H9 (cell line): Measurements from ENCODE around the gene SPATA16. TPM values are rescaled to one million over a fixed set of nuclear protein-coding genes. Genes with fewer than 3 reads are reported as not detected.

ENCODE experiments used
- DNase-seq: peaks from one replicate; pipeline ENCODE4 v3.0.0-alpha.2; 2017
- H2AFZ ChIP-seq: one replicate; pipeline ENCODE4 v1.6.1; 2013; ENCODE audit warnings: mild to moderate bottlenecking, low read length, control low read depth, moderate library complexity
- H2AK5ac ChIP-seq: 2 replicates; pipeline ENCODE4 v1.6.1; 2013; ENCODE audit warnings: low read length, control low read depth, mixed read lengths; ENCODE audit not compliant: insufficient read length
- H2BK120ac ChIP-seq: one replicate; pipeline ENCODE4 v1.6.1; 2013; ENCODE audit warnings: low read depth, mild to moderate bottlenecking, low read length, control low read depth, inconsistent platforms; ENCODE audit not compliant: poor library complexity, severe bottlenecking
- H2BK12ac ChIP-seq: 2 replicates; pipeline ENCODE4 v1.6.1; 2013; ENCODE audit warnings: low read length, control low read depth, mixed read lengths, low read depth; ENCODE audit not compliant: insufficient read length
- H2BK15ac ChIP-seq: 2 replicates; pipeline ENCODE4 v1.6.1; 2013; ENCODE audit warnings: low read depth, low read length, control low read depth
- H2BK20ac ChIP-seq: one replicate; pipeline ENCODE4 v1.6.1; 2013; ENCODE audit warnings: low read depth, mild to moderate bottlenecking, low read length, control low read depth, inconsistent platforms; ENCODE audit not compliant: poor library complexity, severe bottlenecking
- H2BK5ac ChIP-seq: 2 replicates; pipeline ENCODE4 v1.6.1; 2013; ENCODE audit warnings: low read length, control low read depth, mixed read lengths; ENCODE audit not compliant: insufficient read length
- H3K14ac ChIP-seq: 2 replicates; pipeline ENCODE4 v1.6.1; 2013; ENCODE audit warnings: low read length, control low read depth; ENCODE audit not compliant: insufficient read depth
- H3K18ac ChIP-seq: 2 replicates; pipeline ENCODE4 v1.6.1; 2013; ENCODE audit warnings: low read depth, mild to moderate bottlenecking, mixed read lengths, low read length, control low read depth; ENCODE audit not compliant: insufficient read length
- H3K23ac ChIP-seq: 2 replicates; pipeline ENCODE4 v1.6.1; 2013; ENCODE audit warnings: low read length, control low read depth, mixed read lengths, low read depth; ENCODE audit not compliant: insufficient read length
- H3K23me2 ChIP-seq: 2 replicates; pipeline ENCODE4 v1.6.1; 2013; ENCODE audit warnings: low read depth, mild to moderate bottlenecking, mixed read lengths, low read length, control low read depth; ENCODE audit not compliant: insufficient read length, poor library complexity, severe bottlenecking
- H3K27ac ChIP-seq: 2 replicates; pipeline ENCODE4 v1.5.1; 2013; ENCODE audit warnings: low read length, control low read depth, mixed read lengths, low read depth; ENCODE audit not compliant: insufficient read length
- H3K27me3 ChIP-seq: 2 replicates; pipeline ENCODE4 v1.6.1; 2013; ENCODE audit warnings: low read length, control low read depth, inconsistent platforms; ENCODE audit not compliant: insufficient read depth
- H3K4ac ChIP-seq: 2 replicates; pipeline ENCODE4 v1.6.1; 2013; ENCODE audit warnings: low read depth, mild to moderate bottlenecking, control low read depth, inconsistent platforms, low read length, moderate library complexity
- H3K4me1 ChIP-seq: 2 replicates; pipeline ENCODE4 v1.6.1; 2013; ENCODE audit warnings: low read length, control low read depth, inconsistent platforms; ENCODE audit not compliant: insufficient read depth
- H3K4me2 ChIP-seq: 2 replicates; pipeline ENCODE4 v1.6.1; 2013; ENCODE audit warnings: low read length, control low read depth, mixed read lengths; ENCODE audit not compliant: insufficient read length, insufficient read depth
- H3K56ac ChIP-seq: 2 replicates; pipeline ENCODE4 v1.6.1; 2013; ENCODE audit warnings: low read depth, mild to moderate bottlenecking, mixed read lengths, low read length, control low read depth; ENCODE audit not compliant: insufficient read length
- H3K79me1 ChIP-seq: 2 replicates; pipeline ENCODE4 v1.6.1; 2013; ENCODE audit warnings: low read depth, mild to moderate bottlenecking, moderate library complexity, low read length, control low read depth, inconsistent platforms; ENCODE audit not compliant: insufficient read depth, poor library complexity, severe bottlenecking
- H3K79me2 ChIP-seq: 2 replicates; pipeline ENCODE4 v1.6.1; 2013; ENCODE audit warnings: low read length, control low read depth, inconsistent platforms; ENCODE audit not compliant: insufficient read depth
- H3K9ac ChIP-seq: 2 replicates; pipeline ENCODE4 v1.6.1; 2013; ENCODE audit warnings: low read length, control low read depth, mixed read lengths; ENCODE audit not compliant: insufficient read length; ENCODE audit errors: extremely low read depth
- H3K9me3 ChIP-seq: one replicate; pipeline ENCODE4 v1.6.1; 2013; ENCODE audit warnings: low read depth, low read length, inconsistent platforms; ENCODE audit not compliant: control insufficient read depth
- H3T11ph ChIP-seq: one replicate; pipeline ENCODE4 v1.6.1; 2013; ENCODE audit warnings: mild to moderate bottlenecking, low read length, control low read depth, inconsistent platforms
- H4K20me1 ChIP-seq: one replicate; pipeline ENCODE4 v1.6.1; 2013; ENCODE audit not compliant: control insufficient read depth, insufficient read length, insufficient read depth
- H4K5ac ChIP-seq: 2 replicates; pipeline ENCODE4 v1.6.1; 2013; ENCODE audit warnings: low read depth, mild to moderate bottlenecking, mixed read lengths, low read length, control low read depth; ENCODE audit not compliant: insufficient read length
- H4K8ac ChIP-seq: replicated peaks from 2 replicates; pipeline ENCODE4 v1.6.1; 2013; ENCODE audit warnings: low read length, control low read depth, mixed read lengths, low read depth; ENCODE audit not compliant: insufficient read length
- H4K91ac ChIP-seq: 2 replicates; pipeline ENCODE4 v1.6.1; 2013; ENCODE audit warnings: low read depth, mild to moderate bottlenecking, moderate library complexity, mixed read lengths, low read length, control low read depth; ENCODE audit not compliant: insufficient read length
- H3K27ac Mint-ChIP-seq, 3 experiments: 2 replicates in 2 of 3; 3 replicates in 1 of 3; pipeline ENCODE4 v1.8.0; 2020 to 2021; ENCODE audit warnings: mixed read lengths in 3 of 3, mild to moderate bottlenecking in 1 of 3, moderate library complexity in 1 of 3
- H3K27me3 Mint-ChIP-seq: 2 replicates; pipeline ENCODE4 v1.8.0; 2021; ENCODE audit warnings: low read depth, mild to moderate bottlenecking, moderate library complexity, mixed read lengths
- H3K36me3 Mint-ChIP-seq, 3 experiments: 2 replicates in 2 of 3; 3 replicates in 1 of 3; pipeline ENCODE4 v1.8.0; 2020 to 2021; ENCODE audit warnings: low read depth in 3 of 3, mixed read lengths in 3 of 3; ENCODE audit not compliant: insufficient read depth in 1 of 3
- H3K4me1 Mint-ChIP-seq, 2 experiments: 2 replicates each; pipeline ENCODE4 v1.8.0; 2020; ENCODE audit warnings: mixed read lengths in 2 of 2
- H3K4me3 Mint-ChIP-seq, 2 experiments: 2 replicates in 1 of 2; 3 replicates in 1 of 2; pipeline ENCODE4 v1.8.0; 2020 to 2021; ENCODE audit warnings: mild to moderate bottlenecking in 2 of 2, mixed read lengths in 2 of 2, moderate library complexity in 1 of 2
- H3K9me3 Mint-ChIP-seq, 2 experiments: 2 replicates in 1 of 2; 3 replicates in 1 of 2; pipeline ENCODE4 v1.8.0; 2020; ENCODE audit warnings: mild to moderate bottlenecking in 2 of 2, mixed read lengths in 2 of 2, moderate library complexity in 1 of 2
- CTCF ChIP-seq: fragments of 200-600 bp; sonication (generic); conservative IDR thresholded peaks from 3 replicates; pipeline ENCODE4 v1.8.0; 2021; ENCODE audit warnings: antibody characterized with exemption, mild to moderate bottlenecking
- WGBS: extraction: QIAGEN DNeasy Blood & Tissue Kit; methylation state at CpG from one replicate; pipeline ENCODE4 v1.1.7; 2013; ENCODE audit warnings: missing lambda C conversion rate, low lambda C conversion rate, mixed read lengths; ENCODE audit not compliant: insufficient read length; ENCODE audit errors: extremely low coverage; 5-methylcytosine and 5-hydroxymethylcytosine counted together
- total RNA-seq: library from RNA; stranded (reverse); gene quantifications from 2 replicates; pipeline ENCODE4 v1.2.1, GENCODE V29; 2021

Gene SPATA16
- total RNA-seq, 1 experiment from 2014 or later, result not detected

- H3K9me3 ChIP-seq, result no peaks in the 10 kb centered on the region
- no peak overlapping the region for H3K9ac ChIP-seq
- no peak overlapping the region for H2BK12ac ChIP-seq
- H2BK15ac ChIP-seq, result no peak overlapping the region
- no peak overlapping the region for H2BK120ac ChIP-seq
- no peaks in the 10 kb centered on the region for H3K23me2 ChIP-seq
- H3K4me1 ChIP-seq, result no peaks in the 10 kb centered on the region
- H3K23ac ChIP-seq, result no peak overlapping the region
- no peaks in the 10 kb centered on the region for H3K27me3 Mint-ChIP-seq
- no peak overlapping the region for H2AFZ ChIP-seq
- H3K4me2 ChIP-seq, result no peak overlapping the region
- no peak overlapping the region for H4K5ac ChIP-seq
- no peak for DNase-seq
- H2BK5ac ChIP-seq, result no peak overlapping the region
- H2BK20ac ChIP-seq, result no peak overlapping the region
- no peaks in the 10 kb centered on the region for H3K79me1 ChIP-seq
- no peaks in the 10 kb centered on the region for H3K27me3 ChIP-seq
- H3K9me3 Mint-ChIP-seq, result peaks cover 0 to 6% of the 10 kb centered on the region in 2 experiments; a peak in 2 of 5 replicates
- H3K56ac ChIP-seq, result no peak overlapping the region
- no peak overlapping the region for H3K27ac ChIP-seq
- H3K4ac ChIP-seq, result no peak overlapping the region
- TF ChIP-seq CTCF, result no peak
- no peak overlapping the region for H4K91ac ChIP-seq
- peaks cover 0 to 10% (median 6%) of the 10 kb centered on the region in 3 experiments; a peak in 3 of 7 replicates for H3K36me3 Mint-ChIP-seq
- H3T11ph ChIP-seq, result no peak overlapping the region
- H4K20me1 ChIP-seq, result no peaks in the 10 kb centered on the region
- H3K79me2 ChIP-seq, result no peaks in the 10 kb centered on the region
- H3K18ac ChIP-seq, result no peak overlapping the region
- no peak overlapping the region for H4K8ac ChIP-seq
- no peak overlapping the region for H2AK5ac ChIP-seq
- H3K4me3 Mint-ChIP-seq, result no peak overlapping the region
- no CpG with 5 or more reads among the region's 1 CpG for WGBS
- no peak overlapping the region for H3K14ac ChIP-seq
- peaks cover 7 to 8% of the 10 kb centered on the region in 2 experiments for H3K4me1 Mint-ChIP-seq
- H3K27ac Mint-ChIP-seq, result no peak overlapping the region
Measured at GRCh38 chr3:173064631-173065030, 76.4 kb downstream of the SPATA16 start.
